Neutrophil (primary cell): Measurements from ENCODE around the gene SOX10.

Source experiments
- H3K27ac ChIP-seq: fragments of 200-600 bp; sonication (generic); 2 replicates; pipeline ENCODE4 v1.5.1; 2016; ENCODE audit warnings: mild to moderate bottlenecking, moderate library complexity
- H3K27me3 ChIP-seq: fragments of 200-600 bp; sonication (generic); 2 replicates; pipeline ENCODE4 v1.6.0; 2016; ENCODE audit warnings: mild to moderate bottlenecking
- H3K36me3 ChIP-seq: fragments of 200-600 bp; sonication (generic); 2 replicates; pipeline ENCODE4 v1.5.1; 2017
- H3K4me1 ChIP-seq, 2 experiments: fragments of 200-600 bp in 1 of 2; sonication (generic) in 1 of 2; 1 replicate in 1 of 2; 2 replicates in 1 of 2; pipeline versions ENCODE4 v1.5.1 to v1.6.1; 2013 to 2016; ENCODE audit warnings: low read depth in 1 of 2, low read length in 1 of 2, mild to moderate bottlenecking in 1 of 2, moderate library complexity in 1 of 2; ENCODE audit not compliant: control insufficient read depth in 1 of 2, insufficient read depth in 1 of 2
- H3K4me3 ChIP-seq, 2 experiments: fragments of 200-600 bp in 1 of 2; sonication (generic) in 1 of 2; 1 replicate in 1 of 2; 2 replicates in 1 of 2; pipeline ENCODE4 v1.5.1; 2013 to 2016; ENCODE audit warnings: low read depth in 1 of 2, low read length in 1 of 2, mild to moderate bottlenecking in 1 of 2, moderate library complexity in 1 of 2
- H3K9me3 ChIP-seq: fragments of 200-600 bp; sonication (generic); 2 replicates; pipeline ENCODE4 v1.5.1; 2016
- CTCF ChIP-seq: fragments of 200-600 bp; sonication (generic); IDR thresholded peaks from 2 replicates; pipeline ENCODE4 v1.5.1; 2016; ENCODE audit warnings: antibody characterized with exemption

The SOX10 gene

GRCh38 chr22:38009000-38009806, 24.8 kb upstream of the SOX10 start:
- Histone ChIP-seq H3K27ac (no peak overlapping the region), H3K9me3 (no peaks in the 10 kb centered on the region)

GRCh38 chr22:38007330-38007902, 23.1 kb upstream of the SOX10 start:
- Histone ChIP-seq H3K9me3 (no peaks in the 10 kb centered on the region), H3K4me3 (no peak overlapping the region), H3K27ac (no peak overlapping the region), H3K27me3 (no peaks in the 10 kb centered on the region), H3K4me1 (no peaks in the 10 kb centered on the region), H3K36me3 (no peaks in the 10 kb centered on the region)
- no peak for TF ChIP-seq CTCF

More at GRCh38 chr22:38009000-38009806, 24.8 kb upstream of the SOX10 start:
- TF ChIP-seq CTCF: no peak
- no peaks in the 10 kb centered on the region for H3K36me3 ChIP-seq
- H3K4me3 ChIP-seq: no peak overlapping the region
- no peaks in the 10 kb centered on the region for H3K4me1 ChIP-seq
- no peaks in the 10 kb centered on the region for H3K27me3 ChIP-seq

- Histone ChIP-seq H3K9me3 (no peaks in the 10 kb centered on the region), H3K27ac (no peak overlapping the region), H3K4me1 (no peaks in the 10 kb centered on the region), H3K27me3 (no peaks in the 10 kb centered on the region), H3K36me3 (no peaks in the 10 kb centered on the region), H3K4me3 (no peak overlapping the region)
- no peak for TF ChIP-seq CTCF
These were observed 22.6 kb upstream of the SOX10 start for GRCh38 chr22:38006906-38007305.

GRCh38 chr22:38005943-38006342, 21.6 kb upstream of the SOX10 start:
- no peak for TF ChIP-seq CTCF
- Histone ChIP-seq H3K9me3 (no peaks in the 10 kb centered on the region), H3K36me3 (no peaks in the 10 kb centered on the region), H3K27ac (no peak overlapping the region), H3K27me3 (no peaks in the 10 kb centered on the region), H3K4me3 (no peak overlapping the region), H3K4me1 (no peaks in the 10 kb centered on the region)

GRCh38 chr22:37999640-38000272, 15.4 kb upstream of the SOX10 start:
- H3K4me3 ChIP-seq: no peak overlapping the region

More at GRCh38 chr22:37999640-38000272, 15.4 kb upstream of the SOX10 start:
- no peaks in the 10 kb centered on the region for H3K27me3 ChIP-seq
- no peaks in the 10 kb centered on the region for H3K4me1 ChIP-seq
- no peaks in the 10 kb centered on the region for H3K36me3 ChIP-seq
- H3K9me3 ChIP-seq: no peaks in the 10 kb centered on the region
- H3K27ac ChIP-seq: no peak overlapping the region
- no peak for TF ChIP-seq CTCF
